Activated naive CD8-positive, alpha-beta T cell treated with anti-CD3 and anti-CD28 coated beads for 36 hours (primary cell): ENCODE measurements around the gene TEX10. TPM values are rescaled to one million over a fixed set of nuclear protein-coding genes. Genes with fewer than 3 reads are reported as not detected.
"Not testable (repeated sequence)": the region's sequence is repeated elsewhere in the genome, so short reads cannot be mapped to it uniquely, and the experiment has no call there.

ENCODE experiments used
- DNase-seq: peaks from one replicate; pipeline ENCODE4 v3.0.0; 2021
- H3K27ac Mint-ChIP-seq: one replicate; pipeline ENCODE4 v1.8.0; 2022; ENCODE audit warnings: mild to moderate bottlenecking, moderate library complexity, mixed read lengths
- H3K27me3 Mint-ChIP-seq: one replicate; pipeline ENCODE4 v1.8.0; 2022; ENCODE audit warnings: mild to moderate bottlenecking, mixed read lengths
- H3K36me3 Mint-ChIP-seq: one replicate; pipeline ENCODE4 v1.8.0; 2021; ENCODE audit warnings: mild to moderate bottlenecking, mixed read lengths
- H3K4me1 Mint-ChIP-seq: one replicate; pipeline ENCODE4 v1.8.0; 2021; ENCODE audit warnings: mixed read lengths
- H3K4me3 Mint-ChIP-seq: one replicate; pipeline ENCODE4 v1.8.0; 2022; ENCODE audit warnings: mild to moderate bottlenecking, moderate library complexity, mixed read lengths
- H3K9me3 Mint-ChIP-seq: one replicate; pipeline ENCODE4 v1.8.0; 2022; ENCODE audit warnings: mixed read lengths
- total RNA-seq, 2 experiments: library from RNA; stranded (reverse); gene quantifications; one replicate each; pipeline ENCODE4 v1.2.3, GENCODE V29; 2021

The TEX10 gene
- total RNA-seq, 2 experiments from 2014 or later: 37.0 to 39.0 TPM

- no peak overlapping the region for H3K4me3 Mint-ChIP-seq
- H3K9me3 Mint-ChIP-seq: peaks cover 10% of the 10 kb centered on the region
- no peaks in the 10 kb centered on the region for H3K27me3 Mint-ChIP-seq
- no peak for DNase-seq
- H3K4me1 Mint-ChIP-seq: peaks cover 6% of the 10 kb centered on the region
- peaks cover 18% of the 10 kb centered on the region for H3K36me3 Mint-ChIP-seq
- H3K27ac Mint-ChIP-seq: no peak overlapping the region
Measured at GRCh38 chr9:100359057-100359456, 6.3 kb upstream of the TEX10 start.

- Mint-ChIP-seq H3K27ac (no peak overlapping the region), H3K27me3 (no peaks in the 10 kb centered on the region), H3K9me3 (peaks cover 13% of the 10 kb centered on the region), H3K4me1 (peaks cover 15% of the 10 kb centered on the region), H3K36me3 (peaks cover 20% of the 10 kb centered on the region), H3K4me3 (no peak overlapping the region)
- DNase-seq: no peak
Measured at GRCh38 chr9:100357501-100357900, 4.8 kb upstream of the TEX10 start.

- Mint-ChIP-seq H3K9me3 (peaks cover 13% of the 10 kb centered on the region), H3K4me3 (no peak overlapping the region), H3K36me3 (peaks cover 29% of the 10 kb centered on the region), H3K27ac (no peak overlapping the region), H3K4me1 (peaks cover 20% of the 10 kb centered on the region), H3K27me3 (no peaks in the 10 kb centered on the region)
- no peak for DNase-seq
Measured at GRCh38 chr9:100355561-100355960, 2.8 kb upstream of the TEX10 start.

GRCh38 chr9:100354121-100354800 is 1.5 kb upstream of the TEX10 start:
- Mint-ChIP-seq H3K4me1 (peaks cover 30% of the 10 kb centered on the region), H3K27me3 (no peaks in the 10 kb centered on the region), H3K4me3 (peak overlapping the region; percentile 1), H3K27ac (no peak overlapping the region), H3K36me3 (peaks cover 33% of the 10 kb centered on the region), H3K9me3 (peaks cover 12% of the 10 kb centered on the region)
- no peak for DNase-seq

DNA sequence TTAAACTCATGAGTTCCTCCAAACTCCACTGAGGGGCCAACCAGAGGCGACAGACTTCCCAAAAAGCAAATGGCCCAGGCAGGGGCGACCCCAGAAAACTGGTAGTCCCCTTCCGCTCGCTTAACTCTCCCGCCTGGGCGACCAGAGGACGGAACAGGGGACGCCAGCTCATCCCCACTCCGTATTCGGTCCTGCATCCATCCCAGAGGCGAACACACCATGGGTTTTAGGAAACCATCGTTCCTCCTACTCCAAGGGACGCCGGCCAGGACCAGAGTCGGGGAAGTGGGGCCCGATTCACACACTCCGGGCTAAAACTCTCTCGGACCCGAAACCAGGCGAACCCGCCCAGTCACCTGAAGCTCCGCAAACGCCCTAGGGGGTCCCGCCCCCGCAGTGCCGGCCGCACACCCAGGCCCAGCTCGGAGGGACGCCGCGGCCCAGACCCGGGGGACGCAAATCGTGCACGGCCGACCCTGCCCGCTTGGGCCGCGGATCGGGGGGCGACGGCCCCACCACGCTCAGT is 478 bp downstream of the TEX10 start:
- peaks cover 30% of the 10 kb centered on the region for H3K36me3 Mint-ChIP-seq
- DNase-seq: peak; percentile 41
- H3K27me3 Mint-ChIP-seq: no peaks in the 10 kb centered on the region
- H3K27ac Mint-ChIP-seq: peak overlapping the region; percentile 89
- H3K9me3 Mint-ChIP-seq: peaks cover 8% of the 10 kb centered on the region
- H3K4me3 Mint-ChIP-seq: peak overlapping the region; percentile 98
- peaks cover 39% of the 10 kb centered on the region for H3K4me1 Mint-ChIP-seq

- H3K9me3 Mint-ChIP-seq: peaks cover 8% of the 10 kb centered on the region
- peaks cover 42% of the 10 kb centered on the region for H3K4me1 Mint-ChIP-seq
- H3K27me3 Mint-ChIP-seq: no peaks in the 10 kb centered on the region
- peaks cover 36% of the 10 kb centered on the region for H3K36me3 Mint-ChIP-seq
- no peak for DNase-seq
- H3K4me3 Mint-ChIP-seq: peak overlapping the region; percentile 98
- peak overlapping the region; percentile 89 for H3K27ac Mint-ChIP-seq
Measured at GRCh38 chr9:100351508-100351907, 1.2 kb downstream of the TEX10 start.

DNA sequence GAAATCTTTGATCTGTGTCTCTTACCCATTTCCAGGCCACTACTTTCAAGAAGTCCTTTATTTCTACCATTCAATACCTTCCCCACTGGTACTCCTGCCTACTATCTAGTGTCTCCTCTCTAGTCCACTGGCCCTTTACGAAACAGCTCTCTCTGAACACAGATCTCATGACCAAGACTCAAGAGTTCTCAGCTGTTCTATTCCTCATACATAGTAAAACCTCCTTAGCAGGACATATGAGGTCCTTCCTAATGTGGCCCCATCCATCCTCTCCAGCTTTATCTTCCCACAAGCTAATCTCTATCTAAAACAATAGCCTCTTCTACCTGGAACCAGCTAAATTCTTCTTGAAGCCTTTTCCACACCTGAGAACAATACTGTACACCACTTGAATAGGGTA is 2.6 kb downstream of the TEX10 start:
- Mint-ChIP-seq H3K4me3 (peak overlapping the region; percentile 46), H3K4me1 (peaks cover 40% of the 10 kb centered on the region), H3K36me3 (peaks cover 42% of the 10 kb centered on the region), H3K9me3 (peaks cover 8% of the 10 kb centered on the region), H3K27me3 (no peaks in the 10 kb centered on the region), H3K27ac (no peak overlapping the region)
- no peak for DNase-seq

GRCh38 chr9:100346836-100347235 is 5.9 kb downstream of the TEX10 start:
- no peak overlapping the region for H3K4me3 Mint-ChIP-seq
- no peak for DNase-seq
- H3K9me3 Mint-ChIP-seq: no peaks in the 10 kb centered on the region
- peaks cover 39% of the 10 kb centered on the region for H3K36me3 Mint-ChIP-seq
- no peaks in the 10 kb centered on the region for H3K27me3 Mint-ChIP-seq
- H3K4me1 Mint-ChIP-seq: peaks cover 43% of the 10 kb centered on the region
- no peak overlapping the region for H3K27ac Mint-ChIP-seq

DNA sequence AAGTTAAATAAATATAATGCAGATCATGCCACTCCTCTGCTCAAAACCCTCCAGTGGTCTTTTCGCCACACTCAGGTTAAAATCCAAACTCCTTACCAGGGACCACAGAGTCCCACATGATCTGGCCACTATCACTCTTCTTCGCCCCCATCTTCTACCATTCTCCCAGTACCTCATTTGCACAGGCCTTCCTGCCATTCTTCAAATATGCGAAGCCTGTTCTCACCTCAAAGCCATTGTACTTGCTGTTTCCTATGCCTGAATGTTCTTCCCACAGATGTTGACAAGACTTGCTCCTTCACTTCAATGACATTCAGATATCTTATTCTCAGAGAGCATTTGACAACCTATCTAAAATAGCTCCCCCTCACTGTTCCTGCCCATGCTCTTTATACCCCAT is 10.9 kb downstream of the TEX10 start:
- Mint-ChIP-seq H3K36me3 (peaks cover 35% of the 10 kb centered on the region), H3K27me3 (no peaks in the 10 kb centered on the region), H3K27ac (no peak overlapping the region), H3K4me3 (no peak overlapping the region), H3K9me3 (no peaks in the 10 kb centered on the region), H3K4me1 (peaks cover 28% of the 10 kb centered on the region)
- no peak for DNase-seq

- Mint-ChIP-seq H3K27me3 (no peaks in the 10 kb centered on the region), H3K36me3 (peaks cover 29% of the 10 kb centered on the region), H3K4me3 (no peak overlapping the region), H3K4me1 (peaks cover 24% of the 10 kb centered on the region), H3K27ac (no peak overlapping the region), H3K9me3 (no peaks in the 10 kb centered on the region)
- no peak for DNase-seq
Measured at GRCh38 chr9:100340224-100340623, 12.5 kb downstream of the TEX10 start.

DNA sequence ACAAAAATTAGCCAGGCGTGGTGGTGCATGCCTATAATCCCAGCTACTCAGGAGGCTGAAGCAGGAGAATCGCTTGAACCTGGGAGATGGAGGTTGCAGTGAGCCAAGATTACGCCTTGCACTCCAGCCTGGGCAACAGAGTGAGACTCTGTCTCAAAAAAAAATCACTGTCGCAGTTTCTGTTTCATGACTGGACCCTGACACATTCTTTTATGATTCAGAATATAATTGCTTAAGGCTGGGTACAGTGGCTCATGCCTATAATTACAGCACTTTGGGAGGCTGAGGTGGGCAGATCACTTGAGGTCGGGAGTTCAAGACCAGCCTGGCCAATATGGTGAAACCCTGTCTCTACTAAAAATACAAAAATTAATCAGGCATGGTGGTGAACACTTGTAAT is 14.0 kb downstream of the TEX10 start:
- H3K27ac Mint-ChIP-seq, H3K9me3 Mint-ChIP-seq, H3K4me3 Mint-ChIP-seq, DNase-seq, H3K27me3 Mint-ChIP-seq: not testable (repeated sequence)
- Mint-ChIP-seq H3K36me3 (peaks cover 30% of the 10 kb centered on the region), H3K4me1 (peaks cover 23% of the 10 kb centered on the region)

- Mint-ChIP-seq H3K27me3 (no peaks in the 10 kb centered on the region), H3K36me3 (peaks cover 17% of the 10 kb centered on the region), H3K4me3 (no peak overlapping the region), H3K9me3 (no peaks in the 10 kb centered on the region), H3K27ac (no peak overlapping the region), H3K4me1 (peaks cover 9% of the 10 kb centered on the region)
- no peak for DNase-seq
Measured at GRCh38 chr9:100324594-100325200, 28.0 kb downstream of the TEX10 start.

DNA sequence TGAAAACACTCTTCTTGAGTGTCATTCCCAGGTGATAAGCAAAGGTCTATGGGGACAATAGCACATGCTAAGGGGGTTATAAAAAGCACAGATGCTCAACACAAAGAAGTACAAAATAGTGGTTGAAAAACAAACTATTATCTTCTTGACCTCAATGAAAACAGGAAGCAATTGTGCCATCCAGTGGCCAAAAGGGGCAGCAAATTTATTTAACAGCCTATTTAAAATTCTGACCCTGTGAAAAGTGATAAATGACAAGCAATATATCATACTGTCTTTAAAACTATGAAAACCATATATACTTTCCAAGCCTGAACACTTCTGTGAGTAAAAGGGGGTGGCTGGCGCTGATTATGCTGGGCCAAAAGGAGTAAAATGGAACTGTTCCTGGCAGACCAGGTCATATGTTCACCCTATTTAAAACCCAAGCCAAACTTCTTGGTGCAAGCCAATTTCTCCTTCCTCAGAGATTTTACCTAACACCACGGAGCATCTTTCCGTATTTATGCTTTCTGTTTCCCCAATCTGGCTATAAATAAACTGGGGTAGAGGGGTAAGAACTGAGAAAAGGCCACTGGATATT is 29.7 kb downstream of the TEX10 start:
- peaks cover 22% of the 10 kb centered on the region for H3K36me3 Mint-ChIP-seq
- no peak for DNase-seq
- no peaks in the 10 kb centered on the region for H3K9me3 Mint-ChIP-seq
- H3K27me3 Mint-ChIP-seq: no peaks in the 10 kb centered on the region
- H3K27ac Mint-ChIP-seq: no peak overlapping the region
- no peak overlapping the region for H3K4me3 Mint-ChIP-seq
- H3K4me1 Mint-ChIP-seq: peaks cover 12% of the 10 kb centered on the region

DNA sequence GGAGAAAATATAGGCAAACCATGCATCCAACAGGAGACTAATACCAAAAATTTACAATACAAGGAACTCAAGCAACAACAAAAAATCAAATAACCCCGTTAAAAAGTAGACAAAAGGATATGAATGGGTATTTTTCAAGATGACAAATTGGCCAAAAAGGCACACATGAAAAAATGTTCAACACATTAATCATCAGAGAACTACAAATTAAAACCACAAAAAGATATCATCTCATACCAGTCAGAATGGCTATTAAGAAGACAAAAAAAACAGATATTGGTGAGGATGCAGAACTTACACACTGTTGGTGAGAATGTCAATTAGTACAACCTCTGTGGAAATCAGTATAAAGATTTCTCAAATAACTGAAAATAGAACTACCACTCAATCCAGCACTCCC is 35.0 kb downstream of the TEX10 start:
- H3K27me3 Mint-ChIP-seq: no peaks in the 10 kb centered on the region
- no peak for DNase-seq
- H3K4me1 Mint-ChIP-seq: peaks cover 17% of the 10 kb centered on the region
- no peaks in the 10 kb centered on the region for H3K9me3 Mint-ChIP-seq
- H3K4me3 Mint-ChIP-seq: no peak overlapping the region
- H3K27ac Mint-ChIP-seq: no peak overlapping the region
- peaks cover 47% of the 10 kb centered on the region for H3K36me3 Mint-ChIP-seq

DNA sequence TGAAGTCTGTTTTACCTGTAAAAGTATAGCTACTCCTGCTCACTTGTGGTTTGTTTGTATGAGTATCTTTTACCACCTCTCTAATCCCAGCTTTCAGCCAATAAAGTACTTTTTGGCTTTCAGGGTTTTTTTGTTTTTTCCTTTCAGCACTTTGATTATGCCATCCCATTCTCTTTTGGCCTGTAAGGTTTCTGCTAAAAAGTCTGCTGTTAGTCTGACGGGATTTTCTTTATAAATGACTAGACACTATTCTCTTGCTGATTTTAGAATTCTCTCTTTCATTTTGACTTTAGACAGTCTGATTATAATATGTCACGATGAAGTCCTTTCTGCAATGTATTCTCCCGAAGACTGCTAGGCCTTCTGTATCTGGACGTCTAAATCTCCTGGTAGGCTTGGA is 37.2 kb downstream of the TEX10 start:
- peaks cover 65% of the 10 kb centered on the region for H3K36me3 Mint-ChIP-seq
- no peaks in the 10 kb centered on the region for H3K27me3 Mint-ChIP-seq
- no peaks in the 10 kb centered on the region for H3K9me3 Mint-ChIP-seq
- H3K27ac Mint-ChIP-seq: no peak overlapping the region
- no peak for DNase-seq
- H3K4me1 Mint-ChIP-seq: peaks cover 23% of the 10 kb centered on the region
- H3K4me3 Mint-ChIP-seq: no peak overlapping the region
